IMR-90 (cell line): ENCODE measurements around the gene FXR2. TPM values are rescaled to one million over a fixed set of nuclear protein-coding genes. Genes with fewer than 3 reads are reported as not detected.

Experiments
- ATAC-seq: fragments of 200-7000 bp; cut with Tn5 transposase; 2 replicates; pipeline ENCODE4 v1.9.1; 2020; ENCODE audit warnings: low read depth, mild to moderate bottlenecking, moderate library complexity
- BruUV-seq: library from RNA; stranded (reverse); fragments of 400-500 nt; replicated peaks from 2 replicates; lab custom pipeline; 2021; lab: Mats Ljungman, UMichigan
- CTCF ChIA-PET: fragments of 300-600 bp; formaldehyde crosslinking; extraction: SDS; loops from one replicate; lab custom pipeline; 2021; ENCODE audit warnings: antibody characterized with exemption; lab: Yijun Ruan, JAX
- POLR2A ChIA-PET: fragments of 300-600 bp; sonication (Branson Sonifier 250); formaldehyde crosslinking; loops from one replicate; lab custom pipeline; 2022; ENCODE audit warnings: antibody characterized with exemption; ENCODE audit not compliant: unreplicated experiment; lab: Charles Lee
- DNase-seq: peaks from one replicate; pipeline ENCODE4 v3.0.0; 2013
- H2AFZ ChIP-seq: replicated peaks from 2 replicates; pipeline ENCODE3; 2013; ENCODE audit warnings: low read length, mild to moderate bottlenecking; ENCODE audit not compliant: poor library complexity
- H2AK5ac ChIP-seq: 2 replicates; pipeline ENCODE4 v1.6.1; 2013; ENCODE audit warnings: low read depth, low read length, inconsistent platforms
- H2AK9ac ChIP-seq: replicated peaks from 2 replicates; pipeline ENCODE3; 2013; ENCODE audit warnings: mild to moderate bottlenecking, low read depth, low read length, moderate library complexity; ENCODE audit not compliant: poor library complexity
- H2BK120ac ChIP-seq: 2 replicates; pipeline ENCODE4 v1.6.1; 2013; ENCODE audit warnings: low read depth, low read length, inconsistent platforms
- H2BK15ac ChIP-seq: 3 replicates; pipeline ENCODE4 v1.6.1; 2013; ENCODE audit warnings: low read depth, low read length, inconsistent platforms
- H2BK20ac ChIP-seq: 2 replicates; pipeline ENCODE4 v1.6.1; 2013; ENCODE audit warnings: low read depth, mild to moderate bottlenecking, inconsistent platforms, low read length, moderate library complexity
- H2BK5ac ChIP-seq: 2 replicates; pipeline ENCODE4 v1.6.1; 2013; ENCODE audit warnings: mild to moderate bottlenecking, low read depth, low read length, inconsistent platforms; ENCODE audit not compliant: poor library complexity, severe bottlenecking
- H3K14ac ChIP-seq: replicated peaks from 2 replicates; pipeline ENCODE4 v1.6.1; 2013; ENCODE audit warnings: low read depth, low read length, inconsistent platforms
- H3K18ac ChIP-seq: 2 replicates; pipeline ENCODE4 v1.6.1; 2013; ENCODE audit warnings: low read depth, low read length, control low read depth
- H3K23ac ChIP-seq: 2 replicates; pipeline ENCODE4 v1.6.1; 2013; ENCODE audit warnings: low read depth, low read length, inconsistent platforms
- H3K27ac ChIP-seq: 2 replicates; pipeline ENCODE4 v1.5.1; 2013; ENCODE audit warnings: mild to moderate bottlenecking, control low read depth, low read length; ENCODE audit not compliant: insufficient read depth
- H3K27me3 ChIP-seq: 2 replicates; pipeline ENCODE4 v1.6.1; 2013; ENCODE audit warnings: low read length; ENCODE audit not compliant: control insufficient read depth, insufficient read depth
- H3K36me3 ChIP-seq: 2 replicates; pipeline ENCODE4 v1.6.1; 2013; ENCODE audit warnings: low read length, mixed read lengths; ENCODE audit not compliant: control insufficient read depth, insufficient read depth
- H3K4ac ChIP-seq: 2 replicates; pipeline ENCODE4 v1.6.1; 2013; ENCODE audit warnings: low read depth, low read length, inconsistent platforms
- H3K4me1 ChIP-seq: 2 replicates; pipeline ENCODE4 v1.6.1; 2013; ENCODE audit warnings: low read length, mixed read lengths; ENCODE audit not compliant: control insufficient read depth, insufficient read depth
- H3K4me2 ChIP-seq: 2 replicates; pipeline ENCODE4 v1.6.1; 2013; ENCODE audit warnings: low read depth, mild to moderate bottlenecking, control low read depth, low read length, moderate library complexity
- H3K4me3 ChIP-seq: 2 replicates; pipeline ENCODE4 v1.5.1; 2013; ENCODE audit warnings: low read depth, mild to moderate bottlenecking, control low read depth, low read length, moderate library complexity; ENCODE audit not compliant: insufficient read depth
- H3K56ac ChIP-seq: 2 replicates; pipeline ENCODE4 v1.6.1; 2013; ENCODE audit warnings: low read length, inconsistent platforms; ENCODE audit not compliant: insufficient read depth; ENCODE audit errors: extremely low read depth
- H3K79me1 ChIP-seq, 2 experiments: 2 replicates each; pipeline ENCODE4 v1.6.1; 2013; ENCODE audit warnings: low read length in 2 of 2, inconsistent platforms in 1 of 2, low read depth in 1 of 2
- H3K9ac ChIP-seq: 2 replicates; pipeline ENCODE4 v1.6.1; 2013; ENCODE audit warnings: low read depth, low read length, control low read depth
- H3K9me1 ChIP-seq: 2 replicates; pipeline ENCODE4 v1.6.1; 2013; ENCODE audit warnings: low read length, inconsistent platforms; ENCODE audit not compliant: insufficient read depth
- H3K9me3 ChIP-seq: 2 replicates; pipeline ENCODE4 v1.6.1; 2013; ENCODE audit warnings: low read length; ENCODE audit not compliant: control insufficient read depth, insufficient read depth
- H4K20me1 ChIP-seq: 2 replicates; pipeline ENCODE4 v1.6.1; 2013; ENCODE audit warnings: low read length, inconsistent platforms; ENCODE audit not compliant: insufficient read depth
- H4K5ac ChIP-seq: 2 replicates; pipeline ENCODE4 v1.6.1; 2013; ENCODE audit warnings: mild to moderate bottlenecking, low read depth, low read length, control low read depth
- H4K8ac ChIP-seq, 2 experiments: 2 replicates each; pipeline ENCODE4 v1.6.1; 2013; ENCODE audit warnings: low read depth in 2 of 2, low read length in 2 of 2, control low read depth in 1 of 2, inconsistent platforms in 1 of 2
- H4K91ac ChIP-seq: 2 replicates; pipeline ENCODE4 v1.6.1; 2013; ENCODE audit warnings: low read depth, low read length, inconsistent platforms; ENCODE audit not compliant: insufficient read depth
- BHLHE40 ChIP-seq: fragments of 150-350 bp; IDR thresholded peaks from 2 replicates; pipeline ENCODE4 v1.6.1; 2016; ENCODE audit warnings: mild to moderate bottlenecking, low read depth, low read length
- CEBPB ChIP-seq: IDR thresholded peaks from 2 replicates; pipeline ENCODE4 v1.6.1; 2012; ENCODE audit warnings: low read depth, low read length, improper control_type of control experiment
- CHD1 ChIP-seq: IDR thresholded peaks from 2 replicates; pipeline ENCODE4 v1.6.1; 2012; ENCODE audit warnings: low read depth, low read length, improper control_type of control experiment
- CTCF ChIP-seq: conservative IDR thresholded peaks from 2 replicates; pipeline ENCODE4 v1.5.1; 2012; ENCODE audit warnings: mild to moderate bottlenecking, low read depth, low read length, improper control_type of control experiment
- ELK1 ChIP-seq: fragments of 150-350 bp; IDR thresholded peaks from 2 replicates; pipeline ENCODE4 v1.6.1; 2016; ENCODE audit warnings: low read depth, mild to moderate bottlenecking, low read length, moderate library complexity, borderline replicate concordance
- FOS ChIP-seq: fragments of 150-350 bp; IDR thresholded peaks from 2 replicates; pipeline ENCODE4 v1.6.1; 2016; ENCODE audit warnings: low read depth, low read length
- MAFK ChIP-seq: IDR thresholded peaks from 2 replicates; pipeline ENCODE4 v1.6.1; 2012; ENCODE audit warnings: low read depth, low read length, improper control_type of control experiment
- MAZ ChIP-seq: IDR thresholded peaks from 2 replicates; pipeline ENCODE4 v1.6.1; 2012; ENCODE audit warnings: low read depth, mild to moderate bottlenecking, low read length, improper control_type of control experiment, moderate library complexity, borderline replicate concordance
- MXI1 ChIP-seq: IDR thresholded peaks from 2 replicates; pipeline ENCODE4 v1.6.1; 2012; ENCODE audit warnings: low read depth, mild to moderate bottlenecking, low read length, moderate library complexity, borderline replicate concordance
- NFE2L2 ChIP-seq: fragments of 150-350 bp; IDR thresholded peaks from 2 replicates; pipeline ENCODE4 v1.6.1; 2016; ENCODE audit warnings: low read depth, mild to moderate bottlenecking, low read length
- RAD21 ChIP-seq: IDR thresholded peaks from 2 replicates; pipeline ENCODE4 v1.6.1; 2012; ENCODE audit warnings: low read length, improper control_type of control experiment
- RCOR1 ChIP-seq: IDR thresholded peaks from 2 replicates; pipeline ENCODE4 v1.6.1; 2012; ENCODE audit warnings: mild to moderate bottlenecking, low read length, improper control_type of control experiment; ENCODE audit not compliant: insufficient replicate concordance
- RFX5 ChIP-seq: IDR thresholded peaks from 2 replicates; pipeline ENCODE4 v1.8.0; 2012; ENCODE audit warnings: low read depth, mild to moderate bottlenecking, low read length, moderate library complexity
- SMC3 ChIP-seq: fragments of 150-350 bp; IDR thresholded peaks from 2 replicates; pipeline ENCODE4 v1.6.1; 2016; ENCODE audit warnings: low read depth, mild to moderate bottlenecking, antibody characterized with exemption, low read length, moderate library complexity
- WGBS, 2 experiments: methylation state at CpG; one replicate each; pipeline versions ENCODE4 v1.1.5 to v1.1.7; 2013; ENCODE audit warnings: missing lambda C conversion rate in 2 of 2; ENCODE audit not compliant: insufficient read length in 1 of 2; ENCODE audit errors: extremely low coverage in 2 of 2; 5-methylcytosine and 5-hydroxymethylcytosine counted together
- dilution Hi-C: fragments of 300-500 bp; cut with HindIII; formaldehyde crosslinking; loops from one replicate; pipeline ENCODE4 v1.14.3; 2018; ENCODE audit warnings: low sequenced_read_pairs; ENCODE audit not compliant: unreplicated experiment
- in situ Hi-C: fragments of 300-500 bp; cut with MboI; formaldehyde crosslinking; loops from 3 replicates; pipeline ENCODE4 v1.14.3; 2019; ENCODE audit warnings: low sequenced_read_pairs, inconsistent platforms, mixed read lengths
- intact Hi-C: fragments of 100-400 bp; cut with micrococcal nuclease; formaldehyde crosslinking; loops from 2 replicates; pipeline ENCODE4 v1.10.0; 2022
- polyA plus RNA-seq, 3 experiments: library from polyadenylated mRNA; depleted of rRNA; stranded (reverse); fragments of >200 nt; gene quantifications; 2 replicates each; pipeline ENCODE4 v1.2.3, GENCODE V29; 2012; ENCODE audit warnings: low replicate concordance in 1 of 3
- total RNA-seq: library from RNA; depleted of rRNA; stranded (reverse); fragments of >200 nt; gene quantifications from 2 replicates; pipeline ENCODE4 v1.2.3, GENCODE V29; 2012

FXR2 gene
- total and polyA plus RNA-seq, 2 of the 4 experiments (the other 2 are of a cell fraction), result 39.1 to 55.9 TPM

GRCh38 chr17:7587420-7588151 is 27.1 kb downstream of the FXR2 start:
- Histone ChIP-seq H3K23ac (peak overlapping the region; percentile 88), H3K9ac (peak overlapping the region; percentile 13; the same call in 1 of the 2 replicates), H3K4me2 (peak overlapping the region; percentile 36), H3K18ac (no peak overlapping the region), H3K36me3 (peaks cover 29% of the 10 kb centered on the region), H2AK9ac (peak overlapping the region; percentile 96), H3K4me1 (peaks cover 42% of the 10 kb centered on the region), H4K20me1 (peaks cover 15% of the 10 kb centered on the region), H2BK20ac (peak overlapping the region; percentile 9; the same call in 1 of the 2 replicates), H3K4me3 (no peak overlapping the region), H2BK120ac (peak overlapping the region; percentile 35; the same call in 1 of the 2 replicates), H3K79me1 (peaks cover 21 to 77% of the 10 kb centered on the region in 2 experiments), H2BK5ac (peak overlapping the region; percentile 90), H3K14ac (peak overlapping the region; percentile 78), H4K91ac (peak overlapping the region; percentile 71), H3K27ac (peak overlapping the region; percentile 82), H4K8ac (peak overlapping the region; percentile 20 to 87; a peak in 3 of 4 replicates), H2BK15ac (peak overlapping the region; percentile 64; the same call in 2 of the 3 replicates), H3K9me3 (no peaks in the 10 kb centered on the region), H2AFZ (peak overlapping the region; percentile 73), H2AK5ac (peak overlapping the region; percentile 76), H3K9me1 (peaks cover 18% of the 10 kb centered on the region), H3K4ac (peak overlapping the region; percentile 90), H3K56ac (peak overlapping the region; percentile 60), H4K5ac (peak overlapping the region; percentile 35; the same call in 1 of the 2 replicates), H3K27me3 (no peaks in the 10 kb centered on the region)
- DNase-seq (peak; percentile 98), ATAC-seq (peak; percentile 52)
- ChIA-PET CTCF (interaction anchor here (0.9 kb wide), 1 partner anchor 27 kb away, joined by 4 read pairs; no protein-coding TSS in a partner anchor), POLR2A (interaction anchor here (1.4 kb wide), 1 partner anchor 11 kb away, joined by 4 read pairs; no protein-coding TSS in a partner anchor)
- 7% methylated on average over 4 of the region's 12 CpGs; no CpG with 5 or more reads in 1 of the 2 experiments for WGBS, 2 experiments
- BruUV-seq, result no TSS peak
- intact Hi-C loops (loop anchor here (1.0 to 2.0 kb wide), 2 partner anchors 101 to 307 kb away; partner anchors contain the start of genes SLC2A4 and WRAP53), in situ Hi-C loops (no loop called here), dilution Hi-C loops (no loop called here)
- TF ChIP-seq FOS, result peak; percentile 54; the same call in 1 of the 2 replicates
- no peak for TF ChIP-seq RFX5
- TF ChIP-seq ELK1, result no peak
- no peak for TF ChIP-seq MAFK
- peak; percentile 63 for TF ChIP-seq MAZ
- TF ChIP-seq BHLHE40, result no peak
- TF ChIP-seq MXI1, result no peak
- peak; percentile 63 for TF ChIP-seq RCOR1
- TF ChIP-seq RAD21, result peak; percentile 35
- TF ChIP-seq CEBPB, result no peak
- TF ChIP-seq CTCF, result peak; percentile 27; the same call in 1 of the 2 replicates
- no peak for TF ChIP-seq NFE2L2
- no peak for TF ChIP-seq CHD1
- no peak for TF ChIP-seq SMC3
